Forelimb muscle (tissue), 1 donor: Measurements from ENCODE around the gene PEPD. TPM values are rescaled to one million over a fixed set of nuclear protein-coding genes. Genes with fewer than 3 reads are reported as not detected.

ENCODE experiments used
- DNase-seq: peaks from one replicate; pipeline ENCODE4 v3.0.0-alpha.2; 2013; ENCODE audit warnings: low read depth
- polyA plus RNA-seq: library from polyadenylated mRNA; unstranded; fragments of 120-200 nt; gene quantifications from one replicate; pipeline ENCODE4 v1.2.1, GENCODE V29; 2013; ENCODE audit not compliant: insufficient read length

PEPD gene
- polyA plus RNA-seq, 1 donor: 36.7 TPM

DNA sequence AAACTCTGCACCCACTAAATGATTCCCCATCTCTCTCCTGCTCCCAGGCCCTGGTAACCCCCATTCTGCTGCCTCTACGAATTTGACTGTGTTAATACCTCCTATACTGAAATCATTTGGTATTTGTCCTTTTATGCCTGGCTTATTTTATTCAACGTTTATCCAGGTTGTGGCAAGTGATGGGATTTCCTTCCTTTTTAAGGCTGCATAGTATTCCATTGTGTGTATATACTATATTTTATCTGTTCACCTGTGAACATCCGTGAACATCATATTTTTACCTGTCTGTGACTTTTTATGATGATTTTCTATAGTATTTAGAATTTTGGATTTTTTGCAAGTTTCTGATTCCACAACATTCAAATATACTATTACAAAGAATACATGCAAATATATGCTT, 162.0 kb downstream of the PEPD start:
- no peak for DNase-seq

DNA sequence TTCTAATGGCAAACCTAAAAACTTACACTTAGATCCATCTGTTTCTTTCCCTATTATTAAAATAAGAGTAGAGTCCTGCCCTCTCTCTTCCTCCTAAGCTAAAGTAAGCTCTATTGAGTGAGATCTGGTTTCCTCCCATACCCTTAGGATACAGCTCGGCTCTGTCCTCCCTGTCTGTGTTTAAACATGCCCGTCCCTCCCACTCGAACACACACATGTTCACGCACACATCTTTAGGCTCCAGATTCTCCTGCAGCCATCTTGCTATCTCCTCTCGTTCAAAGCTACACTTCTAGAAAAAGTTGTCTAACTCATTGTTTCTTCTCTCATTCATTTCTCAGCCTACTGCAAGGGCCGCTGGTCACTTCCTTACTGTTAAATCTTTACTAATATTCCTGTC, 163.2 kb downstream of the PEPD start:
- DNase-seq: no peak

GRCh38 chr19:33357556-33357955, 164.0 kb downstream of the PEPD start:
- no peak for DNase-seq

- DNase-seq: no peak
Measured at GRCh38 chr19:33355535-33355934, 166.1 kb downstream of the PEPD start.

GRCh38 chr19:33350538-33351309, 170.9 kb downstream of the PEPD start:
- no peak for DNase-seq

DNA sequence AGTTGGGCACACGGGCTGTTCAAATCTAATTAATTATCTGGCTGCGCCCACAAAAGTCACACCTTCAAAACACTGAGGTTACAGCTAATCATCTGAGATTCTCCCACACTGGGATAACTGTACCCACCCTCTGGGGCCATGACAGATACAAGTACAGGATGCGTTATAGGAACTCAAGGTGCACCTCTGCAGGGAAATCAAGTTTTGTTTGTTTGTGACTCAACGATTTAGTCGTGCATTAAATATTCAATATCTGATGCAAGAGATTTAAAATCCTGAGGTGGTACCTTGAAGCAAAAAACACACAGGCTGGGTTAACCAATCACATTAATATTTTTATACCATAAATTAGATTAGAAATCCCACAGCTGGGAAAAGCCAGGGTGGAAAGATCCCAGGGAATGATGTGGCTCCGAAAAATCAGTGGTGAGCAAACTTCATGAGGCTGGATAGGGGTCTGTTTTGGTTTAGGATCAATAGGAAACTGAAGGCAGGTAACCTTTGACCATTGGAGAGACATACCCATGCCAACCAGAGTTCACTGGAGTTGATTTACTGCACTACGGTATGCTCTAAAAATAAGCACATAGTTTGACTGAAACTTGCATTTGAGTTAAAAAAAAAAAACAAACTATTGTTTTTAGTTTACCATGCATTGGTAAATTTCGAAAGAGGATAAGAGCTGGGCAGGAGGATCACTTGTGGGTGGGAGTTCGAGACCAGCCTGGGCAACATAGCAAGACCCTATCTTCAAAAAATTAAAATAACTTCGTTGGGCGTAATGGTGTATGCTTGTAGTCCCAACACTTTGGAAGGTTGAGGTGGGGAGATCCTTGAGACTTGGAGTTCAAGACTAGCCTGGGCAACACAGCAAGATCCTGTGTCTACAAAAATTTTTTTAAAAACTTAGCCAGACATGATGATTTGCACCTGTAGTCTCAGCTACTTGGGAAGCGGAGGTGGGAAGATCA, 172.0 kb downstream of the PEPD start:
- no peak for DNase-seq

DNA sequence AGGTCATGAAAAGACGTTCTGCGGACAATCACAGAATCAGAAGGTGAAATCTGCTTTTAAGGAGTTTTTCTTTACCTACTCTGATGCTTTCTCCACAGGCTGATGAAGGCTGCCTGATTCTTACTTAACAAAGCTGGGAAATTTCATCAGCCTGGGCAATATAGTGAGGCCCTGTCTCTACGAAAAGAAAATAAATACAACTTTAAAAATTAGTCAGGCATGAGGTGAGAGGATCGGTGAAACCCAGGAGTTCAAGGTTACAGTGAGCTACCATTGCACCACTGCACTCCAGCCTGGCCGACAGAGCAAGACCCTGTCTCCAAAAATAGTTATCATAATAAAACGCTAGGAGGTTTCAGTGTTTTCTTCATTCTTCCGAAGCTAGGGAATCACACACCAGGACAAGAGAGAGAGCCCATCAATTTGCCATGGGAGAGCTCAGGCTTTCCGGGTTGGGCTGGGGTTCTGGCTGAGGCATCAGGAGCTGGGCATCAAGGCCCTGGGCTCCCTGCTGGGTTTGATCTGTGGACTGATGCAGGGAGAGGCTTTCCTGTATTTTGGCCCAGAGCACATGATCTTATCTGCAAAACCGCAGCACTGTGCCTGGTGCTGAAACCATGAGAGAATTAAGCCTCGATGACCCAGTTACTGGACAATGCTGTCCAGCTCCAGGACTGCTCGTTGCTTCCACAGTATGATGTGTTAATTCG, 173.1 kb downstream of the PEPD start:
- DNase-seq: no peak

DNA sequence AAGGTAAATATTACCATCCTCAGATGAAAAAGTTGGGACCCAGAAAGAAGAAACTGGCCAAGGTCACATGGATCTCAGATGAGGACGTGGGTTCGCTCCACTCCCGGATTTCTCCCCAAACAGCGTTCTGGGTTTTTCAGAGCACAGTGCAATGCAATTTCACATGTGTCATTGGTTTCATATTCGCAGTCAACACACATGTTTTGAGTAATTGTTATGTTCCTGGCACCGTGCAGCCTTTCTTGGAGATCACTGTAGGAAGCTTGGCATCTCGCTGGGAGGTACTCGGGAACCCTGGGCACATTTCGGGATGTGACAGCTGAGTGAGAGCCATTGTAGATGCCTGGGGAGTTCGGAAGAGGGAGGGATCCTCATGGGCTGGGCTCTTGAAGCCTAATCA, 174.3 kb downstream of the PEPD start:
- no peak for DNase-seq

DNA sequence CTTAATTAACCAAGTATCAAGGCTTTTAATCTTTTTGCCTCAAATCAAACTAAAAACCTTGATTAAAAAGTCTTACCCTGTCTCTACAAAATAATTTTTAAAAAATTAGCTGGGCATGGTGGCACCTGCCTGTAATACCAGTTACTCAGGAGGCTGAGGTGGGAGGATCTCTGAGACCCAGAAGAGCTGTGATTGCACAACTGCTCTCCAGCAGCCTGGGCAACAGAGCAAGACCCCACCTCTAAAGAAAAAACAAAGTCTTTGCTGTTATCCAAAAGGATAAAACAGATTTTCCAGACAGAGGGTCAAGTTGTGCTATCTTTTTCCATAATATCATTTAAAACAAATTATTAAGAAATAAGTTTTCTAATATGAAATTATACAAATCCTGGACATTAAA, 174.9 kb downstream of the PEPD start:
- DNase-seq: no peak

DNA sequence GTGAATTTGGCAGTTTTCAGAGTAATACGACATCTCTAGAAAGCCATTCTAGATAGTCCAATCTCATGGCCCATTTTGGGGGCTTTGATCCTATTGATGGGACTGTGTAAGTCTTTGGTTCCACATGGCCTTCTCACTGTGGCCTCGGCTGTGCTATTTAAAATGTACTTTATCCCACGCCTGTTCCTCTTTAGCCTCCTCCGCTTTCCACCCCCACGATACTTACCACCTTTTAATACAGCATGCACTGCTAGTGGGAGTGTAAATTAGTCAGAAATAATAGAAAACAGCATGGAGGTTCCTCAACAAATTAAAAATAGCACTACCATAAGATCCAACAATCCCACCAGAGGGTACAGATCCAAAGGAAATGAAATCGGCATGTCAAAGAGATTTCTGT, 176.4 kb downstream of the PEPD start:
- no peak for DNase-seq

GRCh38 chr19:33344573-33344925, 177.0 kb downstream of the PEPD start:
- peak; percentile 56 for DNase-seq

- DNase-seq: peak; percentile 68
Measured at GRCh38 chr19:33343859-33344572, 177.6 kb downstream of the PEPD start.

GRCh38 chr19:33343301-33343700, 178.3 kb downstream of the PEPD start:
- DNase-seq: no peak

GRCh38 chr19:33340991-33341390, 180.6 kb downstream of the PEPD start:
- no peak for DNase-seq

DNA sequence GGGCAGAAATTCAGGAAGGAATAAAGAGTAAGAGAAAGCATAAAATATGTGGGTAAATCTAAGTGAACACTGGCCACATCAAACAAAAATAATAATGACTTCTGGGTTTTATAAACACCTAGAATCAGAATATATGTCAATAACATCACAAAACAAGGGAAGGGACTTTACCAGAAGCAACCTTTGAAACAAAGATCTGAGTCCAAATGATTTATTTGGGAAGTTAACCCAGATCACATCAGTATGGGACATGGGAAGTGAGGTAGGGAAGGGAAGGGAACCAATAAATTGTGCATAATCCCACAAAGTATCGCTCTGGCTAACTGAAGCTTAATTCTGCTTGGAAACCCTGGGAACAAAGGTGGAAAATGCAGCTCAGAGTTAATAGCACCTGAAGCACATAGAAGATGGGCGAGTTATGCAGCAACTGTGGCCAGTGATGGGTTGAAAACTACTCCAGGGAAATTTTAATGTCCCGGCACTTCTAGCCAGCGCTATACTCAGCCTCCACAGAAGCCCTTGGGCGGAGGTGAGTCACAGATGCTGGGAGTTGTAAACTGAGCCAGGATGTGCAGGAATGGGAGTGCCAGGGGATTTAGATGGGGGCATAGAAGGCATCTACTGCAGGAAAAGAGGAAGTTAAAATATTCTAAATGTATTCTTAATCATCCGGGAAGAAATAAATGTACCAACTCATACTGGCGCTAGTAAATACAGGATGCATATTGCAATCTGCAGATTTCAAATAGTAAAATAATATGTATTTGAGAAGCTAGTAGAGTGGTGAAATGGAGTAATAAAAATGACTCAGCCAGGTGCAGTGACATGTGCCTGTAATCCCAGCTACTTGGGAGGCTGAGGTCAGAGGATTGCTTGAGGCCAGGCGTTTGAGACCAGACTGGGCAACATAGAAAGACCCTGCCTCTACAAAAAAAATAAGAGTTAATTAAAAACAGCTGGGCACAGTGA, 182.3 kb downstream of the PEPD start:
- no peak for DNase-seq

Other genes with a start within 250 kb of the PEPD start
- gene CEBPA, start 219.3 kb downstream of the PEPD start, polyA plus RNA-seq: 4.4 TPM
- gene CEBPG, start 148.1 kb downstream of the PEPD start, polyA plus RNA-seq: 19.4 TPM
- gene CHST8, start 100.2 kb upstream of the PEPD start, polyA plus RNA-seq: 0.38 TPM